NK-92 (cell line): ENCODE results near the gene BAZ1A.

ENCODE experiments used
- DNase-seq: peaks from one replicate; lab custom pipeline; 2025; ENCODE audit not compliant: unreplicated experiment; lab: John Stamatoyannopoulos, UW

Gene BAZ1A

GRCh38 chr14:34723867-34724266 lies 151.3 kb downstream of the BAZ1A start:
- DNase-seq, result no peak

GRCh38 chr14:34722723-34723545 lies 152.2 kb downstream of the BAZ1A start:
- DNase-seq, result no peak

GRCh38 chr14:34721129-34721528 lies 154.0 kb downstream of the BAZ1A start:
- no peak for DNase-seq

GRCh38 chr14:34718750-34719304 lies 156.3 kb downstream of the BAZ1A start:
- DNase-seq, result no peak

GRCh38 chr14:34715127-34715863 lies 159.9 kb downstream of the BAZ1A start:
- DNase-seq, result no peak

- DNase-seq, result no peak
These were observed 160.6 kb downstream of the BAZ1A start, which contains the start of gene CFL2 for GRCh38 chr14:34714320-34715126. Gene CFL2 (minus strand): TSS chr14:34714593. CDS start chr14:34714540, 53 bp downstream.

- no peak for DNase-seq
These were observed 161.4 kb downstream of the BAZ1A start for GRCh38 chr14:34713681-34714319.

- DNase-seq, result no peak
These were observed 162.0 kb downstream of the BAZ1A start for GRCh38 chr14:34713122-34713680.

GRCh38 chr14:34711796-34712712 lies 163.1 kb downstream of the BAZ1A start:
- DNase-seq, result no peak

- no peak for DNase-seq
These were observed 164.0 kb downstream of the BAZ1A start for GRCh38 chr14:34711169-34711568.

GRCh38 chr14:34710744-34711143 lies 164.4 kb downstream of the BAZ1A start:
- DNase-seq, result no peak

- no peak for DNase-seq
These were observed 165.2 kb downstream of the BAZ1A start for GRCh38 chr14:34710006-34710405.

- no peak for DNase-seq
These were observed 167.4 kb downstream of the BAZ1A start for GRCh38 chr14:34707722-34708121.
